Globus pallidus (tissue), 1 donor: ENCODE data around the gene TMOD1.
A peak's percentile ranks its signal among the peaks of the same experiment; 100 is the strongest.
"Not testable (repeated sequence)": the region's sequence is repeated elsewhere in the genome, so short reads cannot be mapped to it uniquely, and the experiment has no call there.

Experiments used
- DNase-seq: peaks from one replicate; pipeline ENCODE4 v3.0.0-alpha.2; 2015; ENCODE audit warnings: low spot score

TMOD1 gene

DNA sequence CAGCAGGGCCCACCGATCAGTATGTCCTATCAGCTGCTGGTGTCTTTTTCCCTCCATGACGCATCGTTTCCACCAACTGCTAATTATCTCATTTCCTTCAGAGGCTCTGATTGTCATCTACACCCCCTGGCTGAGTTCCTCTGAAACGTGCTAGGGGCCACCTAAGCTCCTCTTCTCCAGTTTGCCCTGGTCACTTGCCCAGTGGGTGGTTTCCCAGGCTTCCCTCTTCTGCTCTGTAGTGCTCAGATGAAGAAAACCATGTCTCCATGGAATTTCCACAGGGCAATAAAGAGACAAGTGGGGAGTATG, 66.4 kb downstream of the TMOD1 start:
- DNase-seq, result no peak

DNA sequence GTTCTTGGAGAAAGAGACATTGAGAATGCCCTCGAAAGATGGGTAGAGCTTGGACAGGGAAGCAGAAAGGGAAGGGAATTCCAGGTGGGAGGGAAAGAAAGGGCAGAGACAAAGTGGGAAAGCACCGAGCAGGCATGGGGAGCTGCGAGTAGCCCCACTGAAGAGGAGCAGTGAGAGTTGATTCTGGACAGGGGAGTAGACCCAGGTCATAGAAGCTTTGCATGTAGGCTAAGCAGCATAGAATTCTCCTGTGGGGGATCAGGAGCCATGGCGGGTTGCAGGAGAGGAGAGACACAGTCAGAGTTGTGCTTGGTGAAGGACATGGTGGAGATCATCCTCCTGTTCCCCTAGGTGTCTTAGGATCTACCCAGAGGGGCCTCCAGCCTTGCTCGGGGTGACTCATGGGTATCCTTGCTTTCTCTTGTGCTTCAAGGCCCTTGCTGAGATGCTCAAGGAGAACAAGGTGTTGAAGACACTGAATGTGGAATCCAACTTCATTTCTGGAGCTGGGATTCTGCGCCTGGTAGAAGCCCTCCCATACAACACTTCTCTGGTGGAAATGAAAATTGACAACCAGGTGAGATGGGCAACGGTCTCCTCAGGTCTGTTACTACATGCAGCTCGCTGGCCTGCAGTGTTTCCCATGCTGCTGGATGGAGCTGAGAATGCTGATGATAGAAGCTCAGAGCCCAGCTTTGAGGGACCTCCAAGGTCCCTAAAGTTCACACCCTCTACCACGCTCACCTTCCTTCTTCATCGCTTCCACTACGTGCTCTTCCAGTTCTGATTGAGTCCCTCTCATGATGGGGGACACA, 67.2 kb downstream of the TMOD1 start:
- no peak for DNase-seq

DNA sequence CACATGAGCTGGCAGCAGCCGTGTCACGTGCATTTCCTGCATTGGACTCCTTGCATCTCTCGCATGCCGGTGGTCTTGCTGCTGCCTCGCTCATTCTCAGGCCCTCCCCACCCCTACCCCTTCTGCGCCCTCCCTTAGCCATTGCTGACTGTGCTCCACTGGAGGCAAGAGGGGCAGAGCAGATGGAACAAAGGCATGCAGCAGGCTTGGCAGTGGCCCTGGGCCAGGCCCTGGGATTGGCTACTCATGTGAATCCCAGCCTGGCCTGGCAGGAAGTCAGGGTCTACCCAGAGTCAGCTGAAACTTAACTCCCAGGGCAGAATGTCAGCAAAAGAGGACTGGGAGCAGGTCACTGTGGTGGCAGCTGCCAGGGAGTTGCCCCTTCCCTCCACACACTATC, 69.4 kb downstream of the TMOD1 start:
- peak; percentile 77 for DNase-seq

DNA sequence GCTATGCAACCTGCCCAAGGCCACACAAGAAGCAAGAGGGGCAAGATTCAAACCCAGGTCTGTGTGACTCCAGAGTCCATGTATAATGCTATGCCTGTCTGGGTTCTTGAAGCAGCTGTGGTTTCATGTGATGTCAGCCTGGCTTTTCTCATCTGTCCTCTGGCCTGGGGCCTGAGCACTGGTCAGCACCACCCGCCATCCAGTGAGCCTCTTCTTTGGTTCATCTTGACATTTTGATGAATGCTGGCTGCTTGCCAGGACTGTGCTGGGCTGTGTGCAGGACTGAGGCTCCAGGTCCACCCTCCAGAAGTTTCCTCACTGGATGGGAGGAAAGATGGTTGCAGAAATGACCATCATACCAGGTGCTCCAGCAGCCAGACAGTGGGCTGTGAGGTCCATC, 70.2 kb downstream of the TMOD1 start:
- DNase-seq, result no peak

DNA sequence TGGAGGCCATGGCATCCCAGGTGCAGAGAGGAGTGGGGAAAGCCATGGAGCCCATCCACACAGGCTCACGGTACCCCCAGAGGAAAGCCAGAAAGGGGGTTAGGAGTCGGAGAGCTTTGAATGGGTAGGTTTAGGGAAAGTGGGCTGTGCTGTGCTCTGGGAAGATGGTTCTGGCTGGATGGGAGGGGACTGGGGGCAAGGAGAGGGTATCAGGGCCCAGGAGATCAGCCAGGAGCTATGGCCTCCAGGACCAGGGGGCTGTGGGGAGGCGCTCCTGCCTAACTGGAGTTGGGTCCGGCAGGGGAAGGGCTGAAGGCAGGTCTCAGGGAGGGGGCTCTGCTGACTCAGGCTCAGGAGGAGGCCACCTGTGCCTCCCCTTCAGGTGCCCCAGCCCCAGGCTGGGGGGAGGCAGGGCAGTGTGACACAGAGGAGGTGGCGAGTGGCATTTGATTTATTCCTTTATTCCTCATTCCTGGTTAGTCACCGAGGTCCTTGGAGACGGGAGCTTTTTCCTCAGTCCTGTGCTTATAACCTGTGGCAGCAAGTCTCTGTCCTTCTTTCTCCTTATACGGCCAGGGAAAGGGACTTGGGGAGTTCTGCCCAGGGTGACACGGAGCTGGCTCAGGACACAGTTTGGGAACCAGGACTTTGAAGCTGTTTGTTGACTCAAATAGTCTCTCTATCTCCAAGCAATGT, 70.9 kb downstream of the TMOD1 start:
- no peak for DNase-seq

DNA sequence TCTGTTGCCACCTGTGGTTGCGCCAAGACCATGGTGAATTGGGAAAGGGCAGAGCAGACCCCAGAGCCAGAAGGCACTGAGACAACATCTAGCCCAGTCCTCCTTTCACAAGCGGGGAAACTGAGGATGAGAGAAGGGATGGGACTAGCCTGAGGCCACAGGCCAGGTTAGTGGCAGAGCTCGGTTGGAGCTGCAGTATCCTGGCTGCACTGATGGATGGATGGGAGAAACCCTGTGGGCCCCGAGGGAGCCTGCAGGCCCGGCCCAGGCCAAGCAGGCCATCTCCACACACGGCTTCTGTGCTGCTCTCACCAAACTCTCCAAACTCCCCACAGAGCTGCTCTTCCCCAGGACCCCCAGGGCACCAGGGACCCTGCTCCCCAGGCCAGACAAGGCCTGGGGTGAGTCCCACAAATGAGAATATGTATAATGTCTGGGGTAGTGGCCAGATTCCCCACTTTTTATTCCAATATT, 71.5 kb downstream of the TMOD1 start:
- no peak for DNase-seq

DNA sequence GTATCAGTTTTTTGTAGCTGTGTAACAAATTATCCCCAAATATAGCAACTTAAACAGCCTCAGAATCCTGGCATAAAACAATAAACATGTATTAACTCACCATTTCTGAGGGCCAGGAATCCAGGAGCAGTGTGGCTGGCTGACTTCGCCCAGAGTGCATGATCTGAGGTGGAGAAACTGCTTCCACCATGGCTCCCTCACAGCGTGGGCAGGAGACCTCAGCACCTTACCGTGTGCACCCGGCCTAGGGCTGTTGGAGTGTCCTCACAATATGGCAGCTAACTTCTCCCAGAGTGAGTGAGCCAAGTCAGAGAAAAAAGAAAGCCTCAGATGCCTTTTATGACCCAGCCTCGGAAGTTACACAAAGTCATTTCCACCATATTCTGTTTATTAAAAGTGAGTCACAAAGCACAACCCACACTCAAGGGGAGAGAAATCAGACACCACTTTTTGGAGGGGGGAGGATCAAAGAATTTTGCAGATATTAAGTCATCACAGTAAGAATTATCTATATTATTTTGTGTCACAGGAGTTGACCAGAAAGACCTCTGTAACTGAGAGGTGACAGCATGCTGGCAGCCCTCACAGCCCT, 72.1 kb downstream of the TMOD1 start:
- no peak for DNase-seq

DNA sequence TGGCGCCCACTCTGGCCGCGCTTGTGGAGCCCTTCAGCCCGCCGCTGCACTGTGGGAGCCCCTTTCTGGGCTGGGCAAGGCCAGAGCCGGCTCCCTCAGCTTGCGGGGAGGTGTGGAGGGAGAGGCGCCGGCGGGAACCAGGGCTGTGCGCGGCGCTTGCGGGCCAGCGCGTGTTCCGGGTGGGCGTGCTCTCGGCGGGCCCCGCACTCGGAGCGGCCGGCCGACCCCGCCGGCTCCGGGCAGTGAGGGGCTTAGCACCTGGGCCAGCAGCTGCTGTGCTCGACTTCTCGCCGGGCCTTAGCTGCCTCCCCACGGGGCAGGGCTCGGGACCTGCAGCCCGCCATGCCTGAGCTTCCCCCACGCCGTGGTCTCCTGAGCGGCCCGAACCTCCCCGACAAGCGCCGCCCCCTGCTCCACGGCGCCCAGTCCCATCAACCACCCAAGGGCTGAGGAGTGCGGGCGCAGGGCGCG, 72.7 kb downstream of the TMOD1 start:
- DNase-seq, result not testable (repeated sequence)

DNA sequence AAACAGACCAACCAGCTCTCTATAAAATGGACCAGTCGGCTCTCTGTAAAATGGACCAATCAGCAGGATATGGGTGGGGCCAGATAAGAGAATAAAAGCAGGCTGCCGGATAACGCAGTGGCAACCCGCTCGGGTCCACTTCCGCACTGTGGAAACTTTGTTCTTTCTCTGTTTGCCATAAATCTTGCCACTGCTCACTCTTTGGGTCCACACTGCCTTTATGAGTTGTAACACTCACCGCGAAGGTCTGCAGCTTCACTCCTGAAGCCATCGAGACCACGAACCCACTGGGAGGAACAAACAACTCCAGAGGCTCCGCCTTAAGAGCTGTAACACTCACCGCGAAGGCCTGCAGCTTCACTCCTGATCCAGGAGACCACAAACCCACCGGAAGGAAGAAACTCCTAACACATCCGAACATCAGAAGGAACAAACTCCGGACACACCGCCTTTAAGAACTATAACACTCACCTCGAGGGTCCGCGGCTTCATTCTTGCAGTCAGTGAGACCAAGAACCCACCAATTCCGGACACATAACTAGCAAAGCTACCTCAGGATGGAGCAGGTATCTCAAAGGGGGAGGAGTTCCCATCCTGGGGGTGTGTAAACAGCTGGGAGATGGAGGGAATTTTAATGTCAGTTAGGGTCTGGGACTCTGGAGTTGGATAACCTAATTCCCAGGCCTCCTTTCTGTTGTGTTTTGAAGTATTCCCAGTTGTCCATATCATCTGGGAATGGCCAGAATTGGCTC, 73.6 kb downstream of the TMOD1 start:
- DNase-seq, result not testable (repeated sequence)

DNA sequence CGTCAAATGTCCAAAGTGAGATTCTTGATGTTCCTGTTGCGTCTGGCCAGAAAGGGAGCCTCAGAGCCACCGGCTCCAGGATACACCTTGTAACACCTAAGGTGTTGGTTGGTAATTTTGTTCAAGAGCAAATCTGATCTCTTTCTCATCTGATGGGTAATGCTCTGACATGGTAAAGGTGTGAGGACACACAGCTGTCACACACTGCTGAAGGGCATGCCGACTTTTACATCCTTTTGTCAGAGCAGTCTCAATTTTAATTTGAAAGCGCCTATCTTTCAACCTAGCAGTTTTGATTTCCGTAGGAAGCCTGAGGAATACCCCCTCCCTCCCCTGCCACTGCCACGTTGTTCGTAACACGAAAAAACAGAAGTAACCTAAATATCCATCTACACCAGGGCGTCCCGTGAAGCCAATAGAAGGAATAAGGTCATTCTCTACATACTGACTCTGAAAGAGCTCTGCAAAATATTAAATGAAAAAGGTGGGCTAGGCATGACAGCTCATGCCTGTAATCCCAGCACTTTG, 74.3 kb downstream of the TMOD1 start:
- no peak for DNase-seq

DNA sequence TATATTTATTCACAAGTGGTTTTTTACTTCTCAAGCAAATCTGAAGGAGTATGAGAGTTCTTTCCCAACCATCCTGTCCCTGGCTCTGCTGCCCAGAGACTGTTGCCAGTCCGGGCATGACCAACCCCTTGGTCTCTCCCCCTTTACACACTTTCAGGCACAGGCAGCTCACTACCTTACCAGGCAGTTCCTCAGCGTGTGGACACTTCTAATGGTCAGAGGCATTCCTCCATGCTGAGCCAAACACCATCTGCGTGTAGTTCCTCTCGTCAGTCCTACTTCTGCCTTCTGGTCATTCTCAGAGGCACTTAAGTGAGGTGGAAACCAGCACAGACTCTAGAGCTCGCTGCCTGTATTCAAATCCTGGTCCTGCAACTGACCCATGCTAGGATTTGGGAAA, 75.6 kb downstream of the TMOD1 start:
- DNase-seq, result no peak

DNA sequence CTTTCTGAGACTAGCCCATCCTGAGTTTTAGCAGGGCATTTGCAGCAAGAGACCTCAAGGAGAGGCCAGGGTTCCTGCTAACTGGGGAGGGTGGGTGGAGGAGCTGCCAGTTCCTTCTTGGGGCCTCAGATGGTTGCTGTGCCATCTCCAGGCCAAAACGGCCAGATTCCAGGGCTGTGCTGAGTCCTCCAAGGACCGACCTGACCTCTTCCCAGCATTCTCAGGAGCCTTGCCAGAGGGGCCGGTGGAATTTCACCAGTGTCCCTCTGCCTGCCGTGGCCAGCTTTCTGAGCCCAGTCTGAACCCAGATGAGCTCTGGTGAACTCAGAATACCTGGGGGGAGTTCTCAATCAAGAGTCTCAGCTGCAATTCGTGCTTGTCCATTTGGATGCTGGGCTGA, 77.4 kb downstream of the TMOD1 start:
- DNase-seq, result no peak

DNA sequence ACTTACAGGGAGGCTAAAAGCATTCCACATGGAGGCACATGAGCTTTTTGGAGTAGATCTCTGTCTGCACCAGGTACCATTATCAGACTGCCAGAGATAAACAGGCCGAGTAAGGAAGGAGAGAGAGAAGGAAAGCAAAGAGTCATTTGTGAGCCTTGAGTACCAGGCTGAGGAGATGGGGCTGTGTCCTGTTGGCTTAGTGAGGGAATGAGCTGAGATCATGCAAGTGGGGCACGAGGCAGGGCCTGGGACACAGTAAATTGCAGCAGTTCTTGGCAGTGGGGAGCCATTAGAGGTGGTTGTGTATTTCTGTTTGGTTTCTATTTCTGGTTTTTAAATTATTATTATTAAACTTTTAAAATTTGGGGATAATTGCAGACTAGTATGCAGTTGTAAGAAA, 78.4 kb downstream of the TMOD1 start:
- no peak for DNase-seq

DNA sequence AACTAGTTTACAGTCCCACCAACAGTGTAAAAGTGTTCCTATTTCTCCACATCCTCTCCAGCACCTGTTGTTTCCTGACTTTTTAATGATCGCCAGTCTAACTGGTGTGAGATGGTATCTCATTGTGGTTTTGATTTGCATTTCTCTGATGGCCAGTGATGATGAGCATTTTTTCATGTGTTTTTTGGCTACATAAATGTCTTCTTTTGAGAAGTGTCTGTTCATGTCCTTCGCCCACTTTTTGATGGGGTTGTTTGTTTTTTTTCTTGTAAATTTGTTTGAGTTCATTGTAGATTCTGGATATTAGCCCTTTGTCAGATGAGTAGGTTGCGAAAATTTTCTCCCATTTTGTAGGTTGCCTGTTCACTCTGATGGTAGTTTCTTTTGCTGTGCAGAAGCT, 80.1 kb downstream of the TMOD1 start:
- DNase-seq, result not testable (repeated sequence)

DNA sequence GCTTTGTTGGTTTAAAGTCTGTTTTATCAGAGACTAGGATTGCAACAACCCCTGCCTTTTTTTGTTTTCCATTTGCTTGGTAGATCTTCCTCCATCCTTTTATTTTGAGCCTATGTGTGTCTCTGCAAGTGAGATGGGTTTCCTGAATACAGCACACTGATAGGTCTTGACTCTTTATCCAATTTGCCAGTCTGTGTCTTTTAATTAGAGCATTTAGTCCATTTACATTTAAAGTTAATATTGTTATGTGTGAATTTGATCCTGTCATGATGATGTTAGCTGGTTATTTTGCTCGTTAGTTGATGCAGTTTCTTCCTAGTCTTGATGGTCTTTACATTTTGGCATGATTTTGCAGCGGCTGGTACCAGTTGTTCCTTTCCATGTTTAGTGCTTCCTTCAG, 83.3 kb downstream of the TMOD1 start:
- DNase-seq, result not testable (repeated sequence)

DNA sequence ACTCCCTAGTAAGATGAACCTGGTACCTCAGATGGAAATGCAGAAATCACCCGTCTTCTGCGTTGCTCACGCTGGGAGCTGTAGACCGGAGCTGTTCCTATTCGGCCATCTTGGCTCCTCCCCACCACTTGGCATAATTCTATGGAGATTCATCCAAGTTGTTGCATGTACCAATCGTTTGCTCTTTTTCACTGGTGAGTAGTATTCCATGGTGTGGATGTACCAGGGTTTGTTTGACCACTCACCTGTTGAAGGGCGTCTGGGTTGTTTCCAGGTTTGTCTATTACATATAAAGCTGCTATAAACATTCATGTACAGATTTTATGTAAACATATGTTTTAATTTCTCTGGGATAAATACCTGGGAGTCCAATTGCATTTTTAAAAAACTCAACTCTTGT, 85.4 kb downstream of the TMOD1 start:
- not testable (repeated sequence) for DNase-seq

DNA sequence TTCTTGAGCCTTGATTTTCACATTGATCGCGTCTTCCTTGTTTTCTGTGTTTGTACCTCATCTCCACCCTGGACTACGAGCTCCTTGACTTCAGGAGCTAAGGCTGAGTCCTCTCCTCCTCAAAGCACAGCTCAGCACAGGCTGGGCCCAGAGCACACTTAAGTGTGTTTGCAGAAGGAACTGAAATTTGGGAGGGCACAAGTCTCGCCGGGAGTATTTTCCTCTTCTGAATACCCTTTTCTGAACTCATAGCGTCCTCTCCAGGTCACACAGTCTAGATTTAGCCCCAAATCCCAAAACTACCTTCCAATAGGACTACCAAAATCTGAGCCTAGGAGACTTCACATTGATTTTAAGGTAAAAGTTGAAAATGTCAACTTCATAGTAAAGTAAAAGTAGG, 90.1 kb downstream of the TMOD1 start:
- DNase-seq, result no peak

DNA sequence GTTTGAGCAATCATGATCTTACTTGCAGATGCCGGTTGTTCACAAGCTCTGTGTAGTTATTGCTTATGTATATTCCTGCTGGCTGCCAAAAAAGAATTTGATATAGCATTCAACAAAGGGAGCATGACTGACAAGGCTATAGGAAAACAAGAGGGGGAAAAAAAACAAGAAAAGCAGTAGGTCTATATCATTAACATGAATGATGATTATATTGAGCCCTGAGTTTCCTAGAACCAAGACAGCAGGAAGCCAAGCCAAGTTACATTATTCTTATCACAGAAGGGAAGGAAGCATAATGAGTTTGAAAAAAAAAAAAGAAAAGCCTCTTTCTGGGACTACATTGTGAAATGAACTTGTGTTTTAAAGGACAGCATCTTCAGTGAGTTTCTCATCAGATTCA, 90.7 kb downstream of the TMOD1 start:
- no peak for DNase-seq

DNA sequence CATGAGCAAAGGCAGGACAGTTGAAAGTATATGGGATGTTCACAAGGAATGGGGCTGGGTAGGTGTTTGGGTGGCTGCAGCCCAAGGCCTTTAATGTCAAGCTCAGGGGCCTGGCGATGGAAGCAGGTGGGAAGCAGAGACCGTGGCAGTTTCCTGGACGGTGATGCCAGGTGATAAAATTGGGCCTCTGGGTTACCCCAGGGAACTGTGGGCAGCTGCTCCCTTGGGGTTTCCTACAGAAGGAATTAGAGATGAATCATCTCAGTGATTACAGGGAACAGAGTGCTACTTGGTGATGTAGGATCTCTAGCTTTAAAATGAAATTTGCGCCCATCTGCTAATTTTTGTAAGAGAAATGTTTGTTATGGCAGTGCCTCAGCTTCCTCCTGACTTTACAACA, 92.5 kb downstream of the TMOD1 start:
- DNase-seq, result no peak

DNA sequence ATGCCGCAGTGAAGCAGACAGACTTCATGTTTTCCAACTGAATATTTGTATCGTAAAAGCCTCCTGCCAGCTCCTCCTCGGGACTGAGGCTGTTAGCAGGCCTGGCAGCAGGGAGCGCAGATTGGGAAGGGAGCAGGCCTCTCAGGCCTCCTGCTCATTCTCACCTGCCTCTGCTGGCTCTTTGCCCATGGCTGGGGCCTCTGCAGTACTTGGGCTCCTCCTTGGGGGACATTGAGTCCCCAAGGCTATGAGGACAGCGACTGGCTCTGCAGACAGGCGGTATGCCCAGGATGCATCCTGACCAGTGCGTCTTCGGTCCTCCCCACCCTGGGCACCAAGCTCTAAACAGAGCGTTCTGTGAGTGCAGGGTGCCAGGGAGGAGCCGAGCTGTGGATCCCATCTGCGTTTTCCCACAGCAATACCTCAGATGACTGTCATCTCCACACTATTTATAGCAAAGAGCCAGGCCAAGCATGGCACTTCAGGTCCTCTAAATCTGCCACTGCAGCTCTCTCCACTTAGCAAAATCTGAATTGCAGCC, 93.0 kb downstream of the TMOD1 start:
- DNase-seq, result no peak

DNA sequence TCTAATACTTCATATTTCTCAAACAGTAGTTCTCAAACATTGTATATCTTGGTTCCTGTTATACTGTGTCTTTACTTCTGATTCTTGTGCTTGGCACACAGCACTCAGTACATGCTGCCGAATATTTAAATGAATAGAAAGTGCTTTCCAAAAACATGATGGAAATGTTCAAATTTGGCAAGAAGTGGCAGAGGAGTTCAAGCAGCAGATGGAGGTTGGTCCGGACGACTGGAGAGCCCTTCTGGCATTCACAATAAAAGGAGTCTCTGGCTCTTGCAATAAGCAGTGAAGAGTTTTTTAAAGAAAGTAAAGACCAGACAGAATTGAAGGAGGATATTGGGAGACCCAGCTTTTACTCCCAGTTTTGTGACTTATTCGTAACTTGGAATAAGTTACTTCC, 95.4 kb downstream of the TMOD1 start:
- DNase-seq, result no peak
